K562 (cell line): ENCODE results near the gene ZPBP. TPM values are rescaled to one million over a fixed set of nuclear protein-coding genes. Genes with fewer than 3 reads are reported as not detected.

ENCODE experiments used
- ARID4B ChIP-seq: sonication (generic); formaldehyde crosslinking; IDR thresholded peaks from 2 replicates; pipeline ENCODE4 v1.8.0; 2022; ENCODE audit warnings: mild to moderate bottlenecking, missing genetic modification reagents
- JUN ChIP-seq, 2 experiments: sonication (generic) in 1 of 2; formaldehyde crosslinking in 1 of 2; IDR thresholded peaks; 2 replicates each; pipeline versions ENCODE4 v1.6.1 to v1.8.0; 2012 to 2022; ENCODE audit warnings: borderline replicate concordance in 2 of 2, mild to moderate bottlenecking in 2 of 2, improper control_type of control experiment in 1 of 2, low read depth in 1 of 2, low read length in 1 of 2, missing genetic modification reagents in 1 of 2
- KAT7 ChIP-seq: sonication (generic); formaldehyde crosslinking; IDR thresholded peaks from 2 replicates; pipeline ENCODE4 v1.8.0; 2022; ENCODE audit warnings: missing genetic modification reagents, mild to moderate bottlenecking, borderline replicate concordance
- RERE ChIP-seq: sonication (generic); formaldehyde crosslinking; IDR thresholded peaks from 2 replicates; pipeline ENCODE4 v1.8.0; 2023; ENCODE audit warnings: missing genetic modification reagents, mild to moderate bottlenecking, borderline replicate concordance
- polyA plus RNA-seq, 8 experiments: library from polyadenylated mRNA; depleted of rRNA in 4 of 8; stranded (reverse) in 5 of 8; unstranded in 3 of 8; fragments of >200 nt; fragmentation: Nextera tagmentation in 2 of 8; fragmentation: Illumina TruSeq in 1 of 8; extraction: Ambion mirVana in 2 of 8; extraction: Trizol in 1 of 8; gene quantifications; 2 replicates each; pipeline versions ENCODE4 v1.2.1 to v1.2.3, GENCODE V29; 2011 to 2014; ENCODE audit warnings: inconsistent platforms in 1 of 8, missing spikeins in 1 of 8
- total RNA-seq, 7 experiments: library from RNA; depleted of rRNA in 6 of 7; stranded (reverse); fragments of >200 nt in 6 of 7; fragmentation: Illumina TruSeq in 2 of 7; extraction: Trizol in 2 of 7; gene quantifications; 2 replicates each; pipeline versions ENCODE4 v1.2.1 to v1.2.3, GENCODE V29; 2011 to 2021; ENCODE audit warnings: low replicate concordance in 1 of 7

ZPBP gene
- total and polyA plus RNA-seq, 9 of the 15 experiments (the other 6 are each of a cell fraction or from before 2014, with no cell fraction given) = not detected

GRCh38 chr7:50142425-50143017 is 49.5 kb upstream of the ZPBP start (continued):
- no peak for TF ChIP-seq RERE (CRISPR knock-in tag)
- no peak for TF ChIP-seq KAT7 (CRISPR knock-in tag)
- TF ChIP-seq JUN (IDR thresholded peaks at IDR 0.05; ENCODE audit: borderline replicate concordance, low read depth, low read length) = no peak
- TF ChIP-seq JUN (CRISPR knock-in tag; IDR thresholded peaks at IDR 0.05; ENCODE audit: borderline replicate concordance) = no peak
- no peak for TF ChIP-seq ARID4B (CRISPR knock-in tag)
